ENCODE results near the gene TSPAN14. TPM values are rescaled to one million over a fixed set of nuclear protein-coding genes. Genes with fewer than 3 reads are reported as not detected.

The TSPAN14 gene
- polyA plus RNA-seq, 1 donor (not counting 4 experiments of a cell fraction or from before 2014, with no cell fraction given), result 71.1 TPM

DNA sequence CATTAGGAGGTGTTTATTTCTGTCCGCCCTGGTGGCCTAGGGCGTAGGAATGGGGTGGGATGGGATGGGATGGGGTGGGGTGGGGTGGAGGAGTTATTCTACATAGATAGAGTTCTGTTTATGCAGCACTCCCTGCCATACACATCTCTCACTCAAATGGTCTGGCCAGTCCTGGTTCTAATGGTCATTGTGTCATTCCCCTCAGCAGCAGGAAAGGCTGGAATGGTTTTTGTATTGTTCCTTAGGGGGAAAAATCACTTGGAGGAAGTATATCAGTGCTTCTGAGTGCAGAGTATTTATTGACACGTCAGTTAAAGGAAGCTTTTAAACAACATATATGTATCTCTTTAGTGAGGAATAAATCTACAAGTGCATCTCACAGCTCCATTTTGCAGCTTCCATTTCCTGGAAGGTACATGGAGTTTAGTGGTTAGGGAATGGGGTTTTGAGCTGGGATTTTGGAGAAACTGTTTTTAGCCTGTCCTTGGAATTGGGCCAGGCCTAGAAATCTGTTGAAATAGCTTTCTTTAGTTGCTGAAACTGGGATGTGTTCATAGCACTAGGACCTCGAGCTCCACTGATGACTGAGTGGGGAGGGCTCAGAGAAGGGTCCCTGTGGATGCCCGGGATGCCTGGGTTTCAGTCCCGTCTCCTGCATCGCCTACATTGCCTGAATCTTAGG is 8.3 kb downstream of the TSPAN14 start:
- Histone ChIP-seq H3K9me1 (ENCODE audit: control insufficient read depth, extremely low read depth, insufficient read depth, low read length) (peaks cover 10% of the 10 kb centered on the region), H3K9me3 (ENCODE audit: control insufficient read depth, low read depth, low read length) (no peaks in the 10 kb centered on the region), H4K20me1 (ENCODE audit: control insufficient read depth, extremely low read depth, insufficient read depth, low read length) (peaks cover 39% of the 10 kb centered on the region), H3K4me3 (ENCODE audit: control insufficient read depth in 2 of 3, extremely low read depth in 1 of 3, insufficient read depth in 2 of 3, low read depth in 1 of 3, low read length in 3 of 3) (peak overlapping the region in 1 of 3 experiments; percentile 7), H3K27ac (ENCODE audit: control insufficient read depth, insufficient read depth, low read length) (peak overlapping the region; percentile 84), H3K27me3 (ENCODE audit: control insufficient read depth, extremely low read depth, insufficient read depth, low read length) (no peaks in the 10 kb centered on the region), H3K9ac (ENCODE audit: control insufficient read depth, extremely low read depth, insufficient read depth, low read length) (peak overlapping the region; percentile 49), H3K4me1 (ENCODE audit: control insufficient read depth, extremely low read depth, insufficient read depth, low read length) (peaks cover 99% of the 10 kb centered on the region), H3K79me2 (ENCODE audit: control insufficient read depth, insufficient read depth, low read length) (peaks cover 99% of the 10 kb centered on the region), H3K36me3 (ENCODE audit: control insufficient read depth in 2 of 2, extremely low read depth in 1 of 2, insufficient read depth in 2 of 2, low read length in 2 of 2) (peaks cover 8 to 15% of the 10 kb centered on the region in 2 experiments), H3K4me2 (ENCODE audit: control insufficient read depth, extremely low read depth, insufficient read depth, low read depth, low read length) (peak overlapping the region; percentile 17), H2AFZ (ENCODE audit: control insufficient read depth, low read length) (no peak overlapping the region)
- FAIRE-seq, result no peak
- DNase-seq (ENCODE audit: low read depth, low spot score), result no peak
- dilution Hi-C loops (cut with MboI; ENCODE audit: extremely low pct_ligation_motif_present, low sequenced_read_pairs), result no loop called here
- TF ChIP-seq, protein P1, sequence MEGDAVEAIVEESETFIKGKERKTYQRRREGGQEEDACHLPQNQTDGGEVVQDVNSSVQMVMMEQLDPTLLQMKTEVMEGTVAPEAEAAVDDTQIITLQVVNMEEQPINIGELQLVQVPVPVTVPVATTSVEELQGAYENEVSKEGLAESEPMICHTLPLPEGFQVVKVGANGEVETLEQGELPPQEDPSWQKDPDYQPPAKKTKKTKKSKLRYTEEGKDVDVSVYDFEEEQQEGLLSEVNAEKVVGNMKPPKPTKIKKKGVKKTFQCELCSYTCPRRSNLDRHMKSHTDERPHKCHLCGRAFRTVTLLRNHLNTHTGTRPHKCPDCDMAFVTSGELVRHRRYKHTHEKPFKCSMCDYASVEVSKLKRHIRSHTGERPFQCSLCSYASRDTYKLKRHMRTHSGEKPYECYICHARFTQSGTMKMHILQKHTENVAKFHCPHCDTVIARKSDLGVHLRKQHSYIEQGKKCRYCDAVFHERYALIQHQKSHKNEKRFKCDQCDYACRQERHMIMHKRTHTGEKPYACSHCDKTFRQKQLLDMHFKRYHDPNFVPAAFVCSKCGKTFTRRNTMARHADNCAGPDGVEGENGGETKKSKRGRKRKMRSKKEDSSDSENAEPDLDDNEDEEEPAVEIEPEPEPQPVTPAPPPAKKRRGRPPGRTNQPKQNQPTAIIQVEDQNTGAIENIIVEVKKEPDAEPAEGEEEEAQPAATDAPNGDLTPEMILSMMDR (optimal IDR thresholded peaks at IDR 0.05 in 1 of 3, IDR thresholded peaks at IDR 0.05 in 1 of 3, conservative IDR thresholded peaks at IDR 0.05 in 1 of 3; ENCODE audit: extremely low read depth in 1 of 3, insufficient read depth in 2 of 3, low read length in 3 of 3), result no peak
- TF ChIP-seq EZH2 (IDR thresholded peaks at IDR 0.05; ENCODE audit: low read length), result no peak

DNA sequence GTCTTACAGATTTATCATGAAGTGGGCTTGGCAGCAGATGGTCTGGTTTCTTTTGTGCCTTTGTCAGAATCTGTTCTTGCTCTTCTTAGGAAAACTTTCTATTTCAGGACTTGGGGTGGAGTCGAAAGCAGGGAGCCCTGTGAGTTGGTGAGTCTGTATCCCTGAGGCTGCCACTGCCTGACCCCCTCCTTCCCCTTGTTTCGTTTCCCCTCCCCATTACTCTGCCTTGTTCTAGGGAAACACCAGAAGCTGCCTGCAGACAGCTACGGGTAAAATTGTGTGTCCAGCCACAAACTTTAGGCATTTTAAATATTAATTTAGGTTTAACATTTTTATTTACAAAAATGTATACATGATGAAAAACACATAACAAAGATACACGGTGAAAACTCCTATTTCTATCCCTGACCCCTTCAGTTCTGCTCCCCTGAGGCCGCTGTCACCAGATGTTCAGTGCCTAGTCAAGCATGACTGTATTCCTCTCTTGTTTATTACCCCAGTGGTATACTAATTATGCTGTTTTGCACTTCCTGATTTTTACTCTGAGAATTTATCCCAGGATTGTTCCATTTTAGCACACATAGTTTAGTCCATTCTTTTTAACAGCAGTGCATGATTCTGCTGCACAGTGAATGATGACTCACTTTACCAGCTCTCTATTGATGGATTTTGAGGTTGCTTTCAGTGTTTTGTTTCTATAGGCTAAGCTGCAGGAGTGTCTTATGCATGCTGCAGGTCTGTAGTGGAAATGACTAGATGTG is 9.1 kb downstream of the TSPAN14 start:
- FAIRE-seq (peak; percentile 52), DNase-seq (ENCODE audit: low read depth, low spot score) (no peak)
- Histone ChIP-seq H4K20me1 (ENCODE audit: control insufficient read depth, extremely low read depth, insufficient read depth, low read length) (peaks cover 36% of the 10 kb centered on the region), H3K9ac (ENCODE audit: control insufficient read depth, extremely low read depth, insufficient read depth, low read length) (peak overlapping the region; percentile 49), H2AFZ (ENCODE audit: control insufficient read depth, low read length) (no peak overlapping the region), H3K79me2 (ENCODE audit: control insufficient read depth, insufficient read depth, low read length) (peaks cover 99% of the 10 kb centered on the region), H3K9me3 (ENCODE audit: control insufficient read depth, low read depth, low read length) (no peaks in the 10 kb centered on the region), H3K27ac (ENCODE audit: control insufficient read depth, insufficient read depth, low read length) (peak overlapping the region; percentile 84), H3K36me3 (ENCODE audit: control insufficient read depth in 2 of 2, extremely low read depth in 1 of 2, insufficient read depth in 2 of 2, low read length in 2 of 2) (peaks cover 10 to 17% of the 10 kb centered on the region in 2 experiments), H3K9me1 (ENCODE audit: control insufficient read depth, extremely low read depth, insufficient read depth, low read length) (peaks cover 10% of the 10 kb centered on the region), H3K27me3 (ENCODE audit: control insufficient read depth, extremely low read depth, insufficient read depth, low read length) (no peaks in the 10 kb centered on the region), H3K4me1 (ENCODE audit: control insufficient read depth, extremely low read depth, insufficient read depth, low read length) (peaks cover 99% of the 10 kb centered on the region), H3K4me2 (ENCODE audit: control insufficient read depth, extremely low read depth, insufficient read depth, low read depth, low read length) (peak overlapping the region; percentile 42), H3K4me3 (ENCODE audit: control insufficient read depth in 2 of 3, extremely low read depth in 1 of 3, insufficient read depth in 2 of 3, low read depth in 1 of 3, low read length in 3 of 3) (peak overlapping the region in 1 of 3 experiments; percentile 7)
- TF ChIP-seq EZH2 (IDR thresholded peaks at IDR 0.05; ENCODE audit: low read length), result no peak
- TF ChIP-seq, protein P1 (optimal IDR thresholded peaks at IDR 0.05 in 1 of 3, IDR thresholded peaks at IDR 0.05 in 1 of 3, conservative IDR thresholded peaks at IDR 0.05 in 1 of 3; ENCODE audit: extremely low read depth in 1 of 3, insufficient read depth in 2 of 3, low read length in 3 of 3), result no peak
- dilution Hi-C loops (cut with MboI; ENCODE audit: extremely low pct_ligation_motif_present, low sequenced_read_pairs), result no loop called here
